SK-N-SH treated with all-trans-retinoic acid at 6 μM for 48 hours (cell line): ENCODE results near the gene ANP32B.

Source experiments
- BACH2 ChIP-seq: fragments of 250-450 bp; sonication (Bioruptor Pico); IDR thresholded peaks from 2 replicates; pipeline ENCODE4 v1.9.0; 2021; ENCODE audit warnings: mild to moderate bottlenecking, borderline replicate concordance
- CSRNP3 ChIP-seq: fragments of 250-450 bp; sonication (Bioruptor Pico); IDR thresholded peaks from 2 replicates; pipeline ENCODE4 v1.5.1; 2021; ENCODE audit warnings: mild to moderate bottlenecking, moderate library complexity
- OSR1 ChIP-seq: fragments of 250-450 bp; sonication (Bioruptor Pico); IDR thresholded peaks from 2 replicates; pipeline ENCODE4 v1.8.0; 2022; ENCODE audit warnings: moderate library complexity, mild to moderate bottlenecking, inconsistent platforms
- RARB ChIP-seq: fragments of 250-450 bp; sonication (Bioruptor Pico); IDR thresholded peaks from 2 replicates; pipeline ENCODE4 v1.8.0; 2021; ENCODE audit warnings: mild to moderate bottlenecking, moderate library complexity
- TCF4 ChIP-seq: fragments of 250-450 bp; sonication (Bioruptor Pico); IDR thresholded peaks from 2 replicates; pipeline ENCODE4 v1.8.0; 2021; ENCODE audit warnings: mild to moderate bottlenecking, moderate library complexity, borderline replicate concordance
- TSHZ2 ChIP-seq: fragments of 250-450 bp; sonication (Bioruptor Pico); IDR thresholded peaks from 2 replicates; pipeline ENCODE4 v1.5.0; 2020; ENCODE audit warnings: mild to moderate bottlenecking, moderate library complexity
- ZFP3 ChIP-seq: fragments of 250-450 bp; sonication (Bioruptor Pico); IDR thresholded peaks from 2 replicates; pipeline ENCODE4 v1.5.0; 2020; ENCODE audit warnings: mild to moderate bottlenecking, moderate library complexity
- ZFP30 ChIP-seq: fragments of 450-650 bp; formaldehyde crosslinking; IDR thresholded peaks from 2 replicates; pipeline ENCODE4 v1.5.0; 2022; ENCODE audit warnings: mild to moderate bottlenecking, moderate library complexity
- ZNF70 ChIP-seq: fragments of 450-650 bp; formaldehyde crosslinking; IDR thresholded peaks from 2 replicates; pipeline ENCODE4 v1.5.0; 2020; ENCODE audit warnings: mild to moderate bottlenecking, moderate library complexity
- TF ChIP-seq, protein P1 (sequence below): fragments of 250-450 bp; sonication (Bioruptor Pico); IDR thresholded peaks from 2 replicates; pipeline ENCODE4 v1.8.0; 2020; ENCODE audit warnings: mild to moderate bottlenecking, moderate library complexity, borderline replicate concordance

DNA sequence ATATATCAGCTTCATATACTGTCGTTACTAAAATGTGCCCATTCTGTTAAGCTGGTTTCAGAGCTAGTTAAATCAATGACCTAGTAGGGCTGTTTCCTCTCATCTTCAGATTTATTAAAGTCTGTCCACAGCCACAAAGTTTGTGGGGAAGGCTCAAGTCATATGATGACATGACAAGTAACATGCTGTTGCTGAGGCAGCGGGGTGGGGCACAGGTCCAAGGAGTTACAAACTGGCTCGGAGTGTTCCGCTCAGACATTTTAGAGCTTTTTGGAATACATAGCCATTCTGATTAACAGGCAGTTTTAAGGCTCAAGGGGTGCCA is 2.7 kb upstream of the ANP32B start:
- TF ChIP-seq TSHZ2 (CRISPR knock-in tag) (no peak), BACH2 (no peak), ZNF70 (no peak), RARB (CRISPR knock-in tag) (no peak), TCF4 (no peak), ZFP3 (CRISPR knock-in tag) (no peak), CSRNP3 (CRISPR knock-in tag) (no peak), ZFP30 (no peak), OSR1 (CRISPR knock-in tag) (no peak)
- TF ChIP-seq, protein P1, sequence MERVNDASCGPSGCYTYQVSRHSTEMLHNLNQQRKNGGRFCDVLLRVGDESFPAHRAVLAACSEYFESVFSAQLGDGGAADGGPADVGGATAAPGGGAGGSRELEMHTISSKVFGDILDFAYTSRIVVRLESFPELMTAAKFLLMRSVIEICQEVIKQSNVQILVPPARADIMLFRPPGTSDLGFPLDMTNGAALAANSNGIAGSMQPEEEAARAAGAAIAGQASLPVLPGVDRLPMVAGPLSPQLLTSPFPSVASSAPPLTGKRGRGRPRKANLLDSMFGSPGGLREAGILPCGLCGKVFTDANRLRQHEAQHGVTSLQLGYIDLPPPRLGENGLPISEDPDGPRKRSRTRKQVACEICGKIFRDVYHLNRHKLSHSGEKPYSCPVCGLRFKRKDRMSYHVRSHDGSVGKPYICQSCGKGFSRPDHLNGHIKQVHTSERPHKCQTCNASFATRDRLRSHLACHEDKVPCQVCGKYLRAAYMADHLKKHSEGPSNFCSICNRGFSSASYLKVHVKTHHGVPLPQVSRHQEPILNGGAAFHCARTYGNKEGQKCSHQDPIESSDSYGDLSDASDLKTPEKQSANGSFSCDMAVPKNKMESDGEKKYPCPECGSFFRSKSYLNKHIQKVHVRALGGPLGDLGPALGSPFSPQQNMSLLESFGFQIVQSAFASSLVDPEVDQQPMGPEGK = no peak
